Ovary (tissue), 3 donors: ENCODE data around the gene LMX1A.

ENCODE experiments used
- EP300 ChIP-seq: sonication (generic); formaldehyde crosslinking; IDR thresholded peaks from one replicate; pipeline ENCODE4 v1.6.1; 2017; ENCODE audit warnings: antibody characterized with exemption
- POLR2A ChIP-seq: fragments of 450-650 bp; IDR thresholded peaks from one replicate; pipeline ENCODE4 v1.6.1; 2017; ENCODE audit warnings: antibody characterized with exemption, mild to moderate bottlenecking, moderate library complexity
- TF ChIP-seq, protein P1 (sequence below), 3 donors: fragments of 450-650 bp in 2 of 3; fragments of 200-600 bp in 1 of 3; IDR thresholded peaks; one replicate each; pipeline versions ENCODE4 v1.5.1 to v1.8.0; 2016 to 2022; ENCODE audit warnings: antibody characterized with exemption in 3 of 3, mild to moderate bottlenecking in 1 of 3
- donor health status: DM: no; HTN: no; CAD: no.

DNA sequence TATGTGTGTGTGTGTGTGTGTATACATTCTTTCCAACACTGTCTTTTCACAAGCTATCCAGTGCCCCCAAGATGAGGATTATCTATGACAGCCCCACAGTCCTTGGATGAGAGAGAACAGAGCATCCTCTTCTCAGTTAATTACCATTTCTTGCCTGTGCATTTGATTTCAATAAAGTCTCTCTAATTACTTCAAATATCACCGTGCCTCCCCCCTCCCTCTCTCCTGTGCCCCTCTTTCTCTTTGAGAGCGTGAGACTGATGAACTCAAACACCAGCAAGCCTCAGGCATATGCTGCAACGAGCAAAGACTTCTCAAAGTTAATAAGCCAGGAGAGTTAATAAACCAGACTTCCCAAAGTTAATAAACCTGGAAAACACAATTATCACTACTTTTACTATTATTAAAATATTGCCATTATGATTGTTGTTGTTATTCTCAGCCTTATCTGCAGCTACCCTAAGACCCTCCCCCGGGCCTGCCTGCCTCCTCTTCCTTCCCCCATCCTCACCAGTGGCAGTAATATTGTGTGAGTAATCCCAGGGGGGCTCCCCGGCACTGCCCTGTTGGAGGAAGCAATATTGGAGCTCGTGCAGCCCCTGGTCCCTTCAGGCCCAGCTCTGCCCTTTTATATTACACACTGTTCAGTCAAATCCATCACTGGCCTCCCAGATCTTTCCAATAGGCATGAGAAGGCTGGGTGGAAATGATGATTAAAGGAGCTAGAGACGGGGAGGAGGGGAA, 30.9 kb downstream of the LMX1A start:
- TF ChIP-seq, protein P1, sequence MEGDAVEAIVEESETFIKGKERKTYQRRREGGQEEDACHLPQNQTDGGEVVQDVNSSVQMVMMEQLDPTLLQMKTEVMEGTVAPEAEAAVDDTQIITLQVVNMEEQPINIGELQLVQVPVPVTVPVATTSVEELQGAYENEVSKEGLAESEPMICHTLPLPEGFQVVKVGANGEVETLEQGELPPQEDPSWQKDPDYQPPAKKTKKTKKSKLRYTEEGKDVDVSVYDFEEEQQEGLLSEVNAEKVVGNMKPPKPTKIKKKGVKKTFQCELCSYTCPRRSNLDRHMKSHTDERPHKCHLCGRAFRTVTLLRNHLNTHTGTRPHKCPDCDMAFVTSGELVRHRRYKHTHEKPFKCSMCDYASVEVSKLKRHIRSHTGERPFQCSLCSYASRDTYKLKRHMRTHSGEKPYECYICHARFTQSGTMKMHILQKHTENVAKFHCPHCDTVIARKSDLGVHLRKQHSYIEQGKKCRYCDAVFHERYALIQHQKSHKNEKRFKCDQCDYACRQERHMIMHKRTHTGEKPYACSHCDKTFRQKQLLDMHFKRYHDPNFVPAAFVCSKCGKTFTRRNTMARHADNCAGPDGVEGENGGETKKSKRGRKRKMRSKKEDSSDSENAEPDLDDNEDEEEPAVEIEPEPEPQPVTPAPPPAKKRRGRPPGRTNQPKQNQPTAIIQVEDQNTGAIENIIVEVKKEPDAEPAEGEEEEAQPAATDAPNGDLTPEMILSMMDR (IDR thresholded peaks at IDR 0.05) = no peak
- TF ChIP-seq POLR2A (no peak), EP300 (no peak)
